Esophagus muscularis mucosa (tissue), 4 donors: Measurements from ENCODE around the gene CR1L. TPM values are rescaled to one million over a fixed set of nuclear protein-coding genes. Genes with fewer than 3 reads are reported as not detected.
"Not testable (repeated sequence)": the region's sequence is repeated elsewhere in the genome, so short reads cannot be mapped to it uniquely, and the experiment has no call there.

Experiments
- DNase-seq: peaks from one replicate; pipeline ENCODE4 v3.0.0-alpha.2; 2017; ENCODE audit errors: extremely low spot score
- H3K27ac ChIP-seq, 4 donors: fragments of 200-600 bp; sonication (generic); replicated peaks in 1 of 4; 1 replicate in 3 of 4; 2 replicates in 1 of 4; pipeline ENCODE4 v1.5.1; 2016 to 2019; ENCODE audit warnings: mild to moderate bottlenecking in 1 of 4
- H3K27me3 ChIP-seq, 4 donors: fragments of 200-600 bp; sonication (generic); one replicate each; pipeline versions ENCODE4 v1.5.1 to v1.6.0; 2016 to 2019
- H3K36me3 ChIP-seq, 4 donors: fragments of 200-600 bp; sonication (generic); one replicate each; pipeline ENCODE4 v1.5.1; 2016 to 2019
- H3K4me1 ChIP-seq, 4 donors: fragments of 200-600 bp; sonication (generic); one replicate each; pipeline ENCODE4 v1.5.1; 2016 to 2019
- H3K4me3 ChIP-seq, 4 donors: fragments of 200-600 bp; sonication (generic); 1 replicate in 2 of 4; 2 replicates in 2 of 4; pipeline ENCODE4 v1.5.1; 2016 to 2019; ENCODE audit warnings: mild to moderate bottlenecking in 4 of 4, moderate library complexity in 1 of 4
- H3K9me3 ChIP-seq, 4 donors: fragments of 200-600 bp; sonication (generic); 1 replicate in 3 of 4; 2 replicates in 1 of 4; pipeline ENCODE4 v1.5.1; 2016 to 2019
- CTCF ChIP-seq, 3 experiments: fragments of 200-600 bp in 2 of 3; fragments of 450-650 bp in 1 of 3; sonication (generic) in 2 of 3; IDR thresholded peaks; one replicate each; pipeline ENCODE4 v1.5.1; 2017 to 2019; ENCODE audit warnings: antibody characterized with exemption in 3 of 3, mild to moderate bottlenecking in 2 of 3, moderate library complexity in 1 of 3
- EP300 ChIP-seq: sonication (generic); formaldehyde crosslinking; IDR thresholded peaks from one replicate; pipeline ENCODE4 v1.6.1; 2017; ENCODE audit warnings: antibody characterized with exemption
- POLR2A ChIP-seq: fragments of 450-650 bp; IDR thresholded peaks from one replicate; pipeline ENCODE4 v1.6.1; 2017; ENCODE audit warnings: antibody characterized with exemption, moderate library complexity, mild to moderate bottlenecking, low read depth
- POLR2AphosphoS5 ChIP-seq, 2 donors: sonication (generic); formaldehyde crosslinking; IDR thresholded peaks; one replicate each; pipeline ENCODE4 v1.6.1; 2017; ENCODE audit warnings: antibody characterized with exemption in 2 of 2
- WGBS: methylation state at CpG from one replicate; pipeline ENCODE4 v1.1.5; 2018; 5-methylcytosine and 5-hydroxymethylcytosine counted together
- intact Hi-C: fragments of 100-400 bp; cut with DNase I; formaldehyde crosslinking; loops from one replicate; pipeline ENCODE4 v1.15.1; 2023
- total RNA-seq, 4 donors: library from RNA; depleted of rRNA; stranded (reverse); fragments of >200 nt; gene quantifications; one replicate each; pipeline versions ENCODE4 v1.1.0 to v1.2.1, GENCODE V29; 2016

The CR1L gene
- total RNA-seq, 4 donors from 2014 or later: not detected

DNA sequence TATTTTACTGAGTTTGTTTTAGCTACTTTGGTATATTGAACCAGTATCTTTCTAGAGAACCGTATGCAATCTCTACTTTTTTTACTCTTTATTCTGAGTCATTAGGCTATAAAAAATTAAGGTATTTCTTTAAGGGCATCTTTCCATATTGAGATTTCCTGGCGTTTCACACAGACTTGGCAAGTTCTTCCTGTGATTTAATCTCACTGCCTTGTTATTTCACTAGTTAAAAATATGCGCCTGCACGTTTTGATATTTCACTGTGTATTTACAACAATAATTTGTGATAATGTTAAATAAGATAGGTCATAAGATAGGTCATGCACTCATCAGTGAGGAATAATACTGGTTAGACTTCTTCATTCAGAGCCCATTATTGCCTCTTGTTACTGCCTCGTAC lies 16.2 kb upstream of the CR1L start:
- Histone ChIP-seq H3K9me3 (no peaks in the 10 kb centered on the region), H3K36me3 (no peaks in the 10 kb centered on the region), H3K27ac (no peak overlapping the region), H3K4me3 (no peak overlapping the region), H3K4me1 (no peaks in the 10 kb centered on the region), H3K27me3 (no peaks in the 10 kb centered on the region)
- no peak for TF ChIP-seq POLR2A
- no peak for TF ChIP-seq EP300
- no peak for TF ChIP-seq CTCF (IDR thresholded peaks at IDR 0.05)
- no peak for TF ChIP-seq POLR2AphosphoS5 (IDR thresholded peaks at IDR 0.05)
- no peak for DNase-seq
- intact Hi-C loops: no loop called here
- WGBS: 34% methylated on average over 5 of the region's 5 CpGs

DNA sequence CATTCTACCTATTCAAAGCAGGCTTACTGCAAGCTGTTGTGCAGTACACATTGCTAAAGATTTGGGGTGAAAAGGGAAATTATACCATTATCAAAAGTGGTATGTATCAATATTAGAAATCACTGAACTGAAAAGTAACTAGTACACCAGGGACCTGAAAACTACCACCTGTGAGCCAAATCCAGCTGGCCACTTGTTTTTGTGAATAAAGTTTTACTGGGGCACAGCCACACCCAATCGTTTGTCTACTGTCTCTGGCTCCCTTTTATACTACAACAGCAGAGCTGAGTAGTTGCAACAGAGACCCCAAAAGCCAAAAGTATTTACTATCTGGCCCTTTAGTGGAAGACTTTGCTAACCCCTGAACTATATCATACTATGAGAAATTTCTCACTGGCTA lies 13.8 kb upstream of the CR1L start:
- no peaks in the 10 kb centered on the region for H3K36me3 ChIP-seq
- H3K9me3 ChIP-seq: no peaks in the 10 kb centered on the region
- TF ChIP-seq POLR2A (no peak), CTCF (IDR thresholded peaks at IDR 0.05) (no peak), POLR2AphosphoS5 (IDR thresholded peaks at IDR 0.05) (no peak), EP300 (no peak)
- no peak overlapping the region for H3K4me3 ChIP-seq
- H3K4me1 ChIP-seq: no peaks in the 10 kb centered on the region
- intact Hi-C loops: no loop called here
- no peaks in the 10 kb centered on the region for H3K27me3 ChIP-seq
- H3K27ac ChIP-seq: no peak overlapping the region
- no peak for DNase-seq
- 60% methylated on average over 1 of the region's 1 CpG for WGBS

DNA sequence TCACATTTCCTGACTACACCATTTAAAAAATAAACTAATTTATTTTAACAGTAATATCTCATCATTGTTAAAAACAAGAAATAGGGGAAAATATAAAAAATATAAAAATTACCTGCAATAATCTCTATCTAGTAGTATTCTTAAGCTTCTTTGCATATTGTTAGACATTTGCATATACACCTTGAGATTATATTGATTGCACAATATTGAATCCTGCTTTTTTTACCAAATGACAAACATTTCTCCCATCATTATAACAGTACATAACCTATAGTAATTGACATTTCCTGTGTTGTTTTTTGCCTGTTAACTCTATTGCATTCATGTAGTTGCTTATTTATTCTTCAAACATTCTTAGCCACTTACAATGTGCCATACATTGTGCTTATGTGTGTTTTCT lies 11.7 kb upstream of the CR1L start:
- Histone ChIP-seq H3K4me3 (no peak overlapping the region), H3K27ac (no peak overlapping the region), H3K27me3 (no peaks in the 10 kb centered on the region), H3K4me1 (no peaks in the 10 kb centered on the region), H3K9me3 (no peaks in the 10 kb centered on the region), H3K36me3 (no peaks in the 10 kb centered on the region)
- intact Hi-C loops: no loop called here
- no peak for DNase-seq
- TF ChIP-seq POLR2AphosphoS5 (IDR thresholded peaks at IDR 0.05) (no peak), POLR2A (no peak), EP300 (no peak), CTCF (IDR thresholded peaks at IDR 0.05) (no peak)

DNA sequence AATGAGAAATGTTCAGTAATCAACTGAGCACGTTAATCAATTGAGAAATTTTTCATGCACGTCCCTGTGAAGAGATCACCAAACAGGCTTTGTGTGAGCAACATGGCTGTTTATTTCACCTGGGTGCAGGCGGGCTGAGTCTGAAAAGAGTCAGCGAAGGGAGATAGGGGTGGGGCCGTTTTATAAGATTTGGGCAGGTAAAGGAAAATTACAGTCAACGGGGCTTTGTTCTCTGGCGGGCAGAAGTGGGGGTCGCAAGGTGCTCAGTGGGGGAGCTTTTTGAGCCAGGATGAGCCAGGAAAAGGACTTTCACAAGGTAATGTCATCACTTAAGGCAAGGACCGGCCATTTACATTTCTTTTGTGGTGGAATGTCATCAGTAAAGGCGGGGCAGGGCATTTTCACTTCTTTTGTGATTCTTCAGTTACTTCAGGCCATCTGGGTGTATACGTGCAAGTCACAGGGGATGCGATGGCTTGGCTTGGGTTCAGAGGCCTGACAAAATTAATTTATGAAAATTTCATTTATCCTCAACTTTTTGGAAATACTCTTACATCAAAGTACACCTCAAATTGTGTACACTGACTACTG lies 11.1 kb upstream of the CR1L start:
- H3K27me3 ChIP-seq, H3K4me1 ChIP-seq, intact Hi-C loops, H3K9me3 ChIP-seq, H3K36me3 ChIP-seq, H3K4me3 ChIP-seq, DNase-seq, H3K27ac ChIP-seq: not testable (repeated sequence)
- 81% methylated on average over 12 of the region's 12 CpGs for WGBS

DNA sequence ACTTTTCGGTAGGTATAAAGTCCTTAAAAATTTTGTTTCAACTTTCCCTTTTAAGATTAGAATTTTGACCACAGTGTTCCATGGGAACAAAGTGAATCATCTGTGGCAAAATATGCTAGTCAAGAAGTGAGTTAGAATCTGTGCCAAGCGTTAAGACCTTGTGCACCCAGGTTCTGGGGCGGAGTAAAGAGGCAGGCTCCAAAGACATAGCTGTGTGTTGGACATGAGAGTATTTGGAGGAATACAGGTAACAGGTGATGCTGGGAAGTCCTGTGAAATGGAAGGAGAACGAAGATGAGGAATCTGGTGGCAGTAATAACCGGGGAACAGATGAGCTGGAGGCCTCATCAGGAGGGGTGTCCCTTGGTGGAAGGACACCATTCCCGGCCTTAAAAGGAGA lies 10.6 kb upstream of the CR1L start:
- H3K4me1 ChIP-seq, H3K27me3 ChIP-seq, intact Hi-C loops, H3K27ac ChIP-seq, H3K4me3 ChIP-seq, H3K9me3 ChIP-seq, H3K36me3 ChIP-seq, DNase-seq: not testable (repeated sequence)
- WGBS: 95% methylated on average over 4 of the region's 6 CpGs

GRCh38 chr1:207635569-207636186 lies 9.3 kb upstream of the CR1L start:
- WGBS: 58% methylated on average over 7 of the region's 7 CpGs

GRCh38 chr1:207638487-207639145 lies 6.3 kb upstream of the CR1L start:
- H3K4me1 ChIP-seq, H3K9me3 ChIP-seq, intact Hi-C loops, H3K36me3 ChIP-seq, H3K27ac ChIP-seq, DNase-seq, H3K4me3 ChIP-seq: not testable (repeated sequence)
- 84% methylated on average over 9 of the region's 9 CpGs for WGBS
- peaks cover 0 to 10% (median 0%) of the 10 kb centered on the region in 4 donors for H3K27me3 ChIP-seq

More at GRCh38 chr1:207635569-207636186, 9.3 kb upstream of the CR1L start:
- H3K9me3 ChIP-seq, H3K27ac ChIP-seq, DNase-seq, H3K4me1 ChIP-seq, intact Hi-C loops, H3K4me3 ChIP-seq, H3K36me3 ChIP-seq: not testable (repeated sequence)
- peaks cover 0 to 10% (median 0%) of the 10 kb centered on the region in 4 donors for H3K27me3 ChIP-seq

DNA sequence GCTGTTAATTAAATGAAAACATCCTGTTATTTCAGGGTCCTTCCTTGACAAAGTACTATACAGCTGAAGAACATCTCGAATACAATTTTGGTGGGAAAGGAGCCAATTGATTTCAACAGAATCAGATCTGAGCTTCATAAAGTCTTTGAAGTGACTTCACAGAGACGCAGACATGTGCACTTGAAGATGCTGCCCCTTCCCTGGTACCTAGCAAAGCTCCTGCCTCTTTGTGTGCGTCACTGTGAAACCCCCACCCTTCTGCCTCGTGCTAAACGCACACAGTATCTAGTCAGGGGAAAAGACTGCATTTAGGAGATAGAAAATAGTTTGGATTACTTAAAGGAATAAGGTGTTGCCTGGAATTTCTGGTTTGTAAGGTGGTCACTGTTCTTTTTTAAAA lies 5.6 kb upstream of the CR1L start:
- H3K36me3 ChIP-seq, H3K27ac ChIP-seq, H3K4me3 ChIP-seq, H3K4me1 ChIP-seq, intact Hi-C loops, DNase-seq, H3K9me3 ChIP-seq: not testable (repeated sequence)
- 70% methylated on average over 5 of the region's 5 CpGs for WGBS
- H3K27me3 ChIP-seq: peaks cover 0 to 10% (median 0%) of the 10 kb centered on the region in 4 donors
